Measurements from ENCODE around the gene LCK.
A peak's percentile ranks its signal among the peaks of the same experiment; 100 is the strongest.
"Not testable (repeated sequence)": the region's sequence is repeated elsewhere in the genome, so short reads cannot be mapped to it uniquely, and the experiment has no call there.

LCK gene

DNA sequence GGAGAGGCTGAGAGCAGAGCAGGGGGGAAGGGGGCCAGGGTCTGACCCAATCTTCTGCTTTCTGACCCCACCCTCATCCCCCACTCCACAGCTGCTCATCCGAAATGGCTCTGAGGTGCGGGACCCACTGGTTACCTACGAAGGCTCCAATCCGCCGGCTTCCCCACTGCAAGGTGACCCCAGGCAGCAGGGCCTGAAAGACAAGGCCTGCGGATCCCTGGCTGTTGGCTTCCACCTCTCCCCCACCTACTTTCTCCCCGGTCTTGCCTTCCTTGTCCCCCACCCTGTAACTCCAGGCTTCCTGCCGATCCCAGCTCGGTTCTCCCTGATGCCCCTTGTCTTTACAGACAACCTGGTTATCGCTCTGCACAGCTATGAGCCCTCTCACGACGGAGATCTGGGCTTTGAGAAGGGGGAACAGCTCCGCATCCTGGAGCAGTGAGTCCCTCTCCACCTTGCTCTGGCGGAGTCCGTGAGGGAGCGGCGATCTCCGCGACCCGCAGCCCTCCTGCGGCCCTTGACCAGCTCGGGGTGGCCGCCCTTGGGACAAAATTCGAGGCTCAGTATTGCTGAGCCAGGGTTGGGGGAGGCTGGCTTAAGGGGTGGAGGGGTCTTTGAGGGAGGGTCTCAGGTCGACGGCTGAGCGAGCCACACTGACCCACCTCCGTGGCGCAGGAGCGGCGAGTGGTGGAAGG is 23.7 kb downstream of the LCK start:
- DNase-seq: no peak

DNA sequence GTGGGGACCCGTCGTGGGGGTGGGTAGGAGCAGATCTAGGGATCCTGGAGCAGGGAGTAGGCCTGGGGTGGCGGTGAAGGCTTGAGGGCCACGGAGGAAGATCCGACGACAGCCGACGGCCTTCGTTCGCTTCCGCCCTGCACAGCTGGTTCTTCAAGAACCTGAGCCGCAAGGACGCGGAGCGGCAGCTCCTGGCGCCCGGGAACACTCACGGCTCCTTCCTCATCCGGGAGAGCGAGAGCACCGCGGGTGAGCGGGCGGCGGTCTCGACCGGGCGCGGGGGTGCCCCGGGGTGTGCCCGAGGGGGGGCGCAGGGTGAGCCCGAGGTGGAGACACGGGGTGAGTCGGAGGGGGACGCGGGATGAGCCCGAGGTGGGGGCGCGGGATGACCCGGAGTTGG is 24.4 kb downstream of the LCK start:
- no peak for DNase-seq

- DNase-seq: no peak
Observed at GRCh38 chr1:32276032-32276782, 25.1 kb downstream of the LCK start.

GRCh38 chr1:32284777-32285176 is 33.7 kb downstream of the LCK start:
- not testable (repeated sequence) for DNase-seq

GRCh38 chr1:32285658-32286057 is 34.6 kb downstream of the LCK start:
- DNase-seq: no peak

DNA sequence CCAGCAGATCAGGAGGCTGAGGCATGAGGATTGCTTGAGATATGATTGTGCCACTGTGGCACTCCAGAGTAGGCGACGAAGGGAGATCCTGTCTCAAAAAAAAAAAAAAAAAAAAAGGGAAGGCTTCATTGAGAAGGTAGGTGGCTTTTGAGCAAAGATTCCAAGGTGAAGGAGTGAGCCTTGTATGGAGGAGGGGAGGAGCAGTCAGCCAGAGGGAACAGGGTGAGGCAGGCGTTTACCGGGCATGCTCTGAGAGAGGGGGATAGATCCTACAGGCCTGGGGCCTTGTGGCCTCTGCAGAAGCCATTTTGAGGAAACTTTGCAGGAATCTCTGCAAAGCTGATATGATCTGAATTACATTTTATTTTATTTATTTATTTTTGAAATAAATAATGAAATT is 35.7 kb downstream of the LCK start:
- no peak for DNase-seq

DNA sequence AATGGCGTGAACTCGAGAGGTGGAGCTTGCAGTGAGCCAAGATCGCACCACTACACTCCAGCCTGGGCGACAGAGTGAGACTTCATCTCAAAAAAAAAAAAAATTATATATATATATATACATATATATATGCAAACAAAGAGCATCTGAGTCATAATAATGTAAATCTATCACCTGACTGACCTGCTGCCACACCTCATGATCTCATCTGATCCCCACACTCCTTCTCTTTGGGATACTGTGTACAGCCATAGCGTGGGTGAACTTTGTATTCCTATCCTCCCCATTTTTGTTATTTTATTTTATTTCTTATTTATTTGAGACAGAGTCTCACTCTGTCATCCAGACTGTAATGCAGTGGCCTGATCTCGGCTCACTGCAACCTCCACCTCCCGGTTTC is 38.2 kb downstream of the LCK start:
- no peak for DNase-seq

DNA sequence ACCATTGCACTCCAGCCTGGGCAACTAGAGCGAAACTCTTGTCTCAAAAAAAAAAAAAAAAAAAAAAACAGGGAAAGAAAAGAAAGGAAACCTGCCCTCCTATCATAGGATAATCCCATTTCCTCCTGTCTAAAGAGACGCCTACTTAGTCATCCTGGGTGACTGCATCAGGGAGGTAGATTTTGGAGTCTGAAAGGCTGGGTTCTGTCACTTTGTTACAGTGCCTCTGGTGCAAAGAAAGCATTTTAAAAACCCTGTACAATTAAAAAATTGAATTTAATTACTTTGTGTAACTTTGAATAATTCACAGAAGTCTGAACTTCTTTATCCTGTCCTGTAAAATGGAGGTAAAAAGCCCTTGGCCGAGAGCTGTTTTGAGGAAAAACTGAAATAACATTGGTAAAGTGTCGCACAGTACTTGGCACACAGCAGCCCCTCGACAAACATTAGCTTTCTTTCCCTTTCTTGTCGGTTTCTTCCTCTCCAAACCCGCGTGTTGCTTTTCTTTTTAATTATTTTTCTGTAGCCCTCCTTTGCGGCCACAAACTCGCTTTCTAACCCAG is 40.2 kb downstream of the LCK start:
- no peak for DNase-seq

DNA sequence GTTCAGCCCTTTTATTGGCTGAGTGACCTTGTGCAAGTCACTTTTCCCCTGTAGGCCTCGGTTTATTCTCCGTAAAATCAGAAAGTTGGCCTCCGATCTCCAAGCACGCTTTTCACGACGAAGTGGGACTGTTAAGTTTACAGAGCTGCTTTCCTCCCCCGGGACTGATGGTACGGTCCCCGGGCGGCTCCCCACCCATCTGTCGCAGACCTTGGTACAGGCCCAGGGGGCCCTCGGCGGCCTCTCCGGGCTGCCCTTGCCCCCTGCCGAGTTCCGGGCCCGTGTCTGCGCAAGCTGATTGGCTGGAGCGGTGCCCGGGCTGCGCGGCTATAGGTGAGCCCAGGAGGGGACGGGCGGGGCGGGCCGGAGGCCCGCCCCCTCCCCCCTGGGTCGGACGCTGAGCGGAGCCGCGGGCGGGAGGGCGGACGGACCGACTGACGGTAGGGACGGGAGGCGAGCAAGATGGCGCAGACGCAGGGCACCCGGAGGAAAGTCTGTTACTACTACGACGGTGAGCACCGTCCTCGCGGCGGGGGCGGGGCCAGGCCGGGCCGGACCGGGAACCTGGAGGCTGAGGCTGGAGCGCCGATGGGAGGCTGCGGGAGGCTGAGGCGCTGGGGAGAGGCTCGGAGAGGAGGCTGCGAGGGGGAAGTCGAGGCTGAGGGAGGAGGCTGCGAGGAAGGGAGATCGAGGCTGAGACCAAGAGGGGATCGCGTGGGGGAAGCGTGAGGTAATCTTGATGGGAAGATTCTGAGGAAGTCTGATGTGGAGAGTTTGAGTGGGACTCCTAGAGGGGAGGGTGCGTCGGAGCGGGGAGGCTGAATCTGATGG is 40.9 kb downstream of the LCK start, which contains the start of gene HDAC1:
Gene HDAC1 (plus strand): TSS at position 376 of the 831 bp plus-strand sequence. CDS start 87 bp downstream, at position 463.
- DNase-seq: peak; percentile 97

DNA sequence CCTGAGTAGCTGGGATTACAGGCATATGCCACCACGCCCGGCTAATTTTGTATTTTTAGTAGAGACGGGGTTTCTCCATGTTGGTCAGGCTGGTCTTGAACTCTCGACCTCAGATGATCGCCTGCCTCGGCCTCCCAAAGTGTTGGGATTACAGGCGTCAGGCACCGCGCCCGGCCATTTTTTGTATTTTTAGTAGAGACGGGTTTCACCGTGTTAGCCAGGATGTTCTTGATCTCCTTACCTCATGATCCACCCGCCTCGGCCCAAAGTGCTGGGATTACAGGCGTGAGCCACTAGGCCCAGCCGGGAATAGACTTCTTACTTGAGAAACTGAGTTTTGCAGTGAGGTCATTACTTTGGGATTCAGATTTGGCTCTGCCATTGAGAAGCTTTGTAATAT is 47.1 kb downstream of the LCK start:
- not testable (repeated sequence) for DNase-seq

- DNase-seq: no peak
Observed at GRCh38 chr1:32299327-32299726, 48.3 kb downstream of the LCK start.

GRCh38 chr1:32303358-32303757 is 52.3 kb downstream of the LCK start:
- DNase-seq: no peak

GRCh38 chr1:32303997-32304622 is 53.0 kb downstream of the LCK start:
- DNase-seq: no peak

DNA sequence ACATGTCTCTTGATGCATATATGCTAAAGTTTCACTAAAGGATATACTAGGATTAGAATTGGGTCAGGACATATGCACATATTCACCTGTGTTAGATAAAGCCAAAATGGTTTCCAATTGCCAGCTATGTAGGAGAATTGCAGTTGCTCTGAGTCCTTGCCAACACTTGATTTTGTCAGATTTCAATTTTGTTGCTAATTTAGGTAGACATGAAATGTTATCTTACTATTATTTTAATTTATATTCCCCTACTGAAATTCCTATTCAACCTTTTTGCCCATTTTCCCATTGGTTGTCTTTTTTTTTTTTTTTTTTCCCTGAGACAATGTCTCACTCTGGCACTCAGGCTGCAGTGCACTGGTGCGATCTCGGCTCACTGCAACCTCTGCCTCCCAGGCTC is 54.2 kb downstream of the LCK start:
- DNase-seq: no peak

GRCh38 chr1:32307324-32307723 is 56.3 kb downstream of the LCK start:
- DNase-seq: no peak

GRCh38 chr1:32309960-32310359 is 58.9 kb downstream of the LCK start:
- no peak for DNase-seq

DNA sequence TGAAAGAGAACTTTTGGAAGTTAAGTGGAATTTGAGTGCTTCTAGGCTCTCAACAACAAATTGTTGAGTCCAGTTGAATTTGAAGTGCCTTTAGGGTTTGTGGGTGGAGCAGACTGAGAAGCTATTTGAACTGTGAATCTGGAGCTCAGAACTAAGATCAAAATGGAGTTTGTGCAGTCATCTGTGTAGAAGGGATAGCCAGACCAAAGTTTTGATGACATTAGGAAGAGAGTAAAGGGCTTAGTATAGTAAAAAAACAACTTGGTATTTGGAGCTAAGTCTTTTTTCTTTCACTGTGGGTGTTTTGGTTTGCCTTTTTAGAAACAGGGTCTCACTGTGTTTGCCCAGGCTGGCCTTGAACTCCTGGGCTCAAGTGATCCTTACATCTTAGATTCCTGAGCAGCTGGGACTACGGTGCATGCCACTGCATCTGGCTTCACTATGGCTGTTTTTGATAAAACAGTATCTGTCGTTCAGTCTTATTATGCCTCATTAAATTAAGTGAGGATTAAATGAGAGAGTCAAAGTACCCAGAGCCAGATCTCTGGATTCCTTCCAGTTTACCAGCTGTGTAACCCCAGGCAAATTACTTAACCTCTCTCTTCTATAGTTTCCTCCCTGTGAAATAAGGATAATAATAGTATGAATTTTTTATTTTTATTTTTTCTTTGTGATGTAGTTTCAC is 60.8 kb downstream of the LCK start:
- no peak for DNase-seq

- no peak for DNase-seq
Observed at GRCh38 chr1:32316903-32317277, 65.8 kb downstream of the LCK start.

- DNase-seq: no peak
Observed at GRCh38 chr1:32318127-32318869, 67.2 kb downstream of the LCK start.

- DNase-seq: no peak
Observed at GRCh38 chr1:32321712-32322291, 70.7 kb downstream of the LCK start.

GRCh38 chr1:32327204-32327603 is 76.1 kb downstream of the LCK start:
- DNase-seq: no peak

Data from stimulated activated naive CD4-positive, alpha-beta T cell treated with Interleukin-2 at 50 U/mL for 16 hours (primary cell).